ENCODE data around the gene KIF7. TPM values are rescaled to one million over a fixed set of nuclear protein-coding genes. Genes with fewer than 3 reads are reported as not detected.
"Not testable (repeated sequence)": the region's sequence is repeated elsewhere in the genome, so short reads cannot be mapped to it uniquely, and the experiment has no call there.

KIF7 gene
- total RNA-seq, 4 donors from 2014 or later: 2.0 to 17.3 (median 11.3) TPM

DNA sequence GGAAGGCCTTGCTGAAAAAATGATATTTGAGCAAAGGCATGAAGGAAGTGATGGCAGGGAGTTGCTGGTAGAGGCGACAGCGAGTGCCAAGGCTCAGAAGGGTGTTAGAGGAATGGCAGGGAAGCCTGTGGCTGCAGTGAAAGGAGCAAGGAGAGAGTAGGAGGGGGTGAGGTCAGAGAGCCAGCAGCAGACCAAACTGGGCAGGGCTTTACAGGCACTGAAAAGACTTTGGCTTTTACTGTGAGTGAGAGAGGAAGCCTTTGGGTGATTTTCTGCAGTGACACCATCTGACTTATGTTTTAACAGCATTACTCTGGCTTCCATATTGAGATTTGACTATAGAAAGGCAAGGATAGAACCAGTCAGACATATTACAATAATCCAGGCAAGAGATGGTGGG, 68.6 kb downstream of the KIF7 start:
- Histone ChIP-seq H3K27ac (no peak overlapping the region), H3K27me3 (no peaks in the 10 kb centered on the region), H3K4me3 (no peak overlapping the region), H3K9me3 (no peaks in the 10 kb centered on the region), H3K36me3 (no peaks in the 10 kb centered on the region), H3K4me1 (no peaks in the 10 kb centered on the region)
- TF ChIP-seq, protein P1, sequence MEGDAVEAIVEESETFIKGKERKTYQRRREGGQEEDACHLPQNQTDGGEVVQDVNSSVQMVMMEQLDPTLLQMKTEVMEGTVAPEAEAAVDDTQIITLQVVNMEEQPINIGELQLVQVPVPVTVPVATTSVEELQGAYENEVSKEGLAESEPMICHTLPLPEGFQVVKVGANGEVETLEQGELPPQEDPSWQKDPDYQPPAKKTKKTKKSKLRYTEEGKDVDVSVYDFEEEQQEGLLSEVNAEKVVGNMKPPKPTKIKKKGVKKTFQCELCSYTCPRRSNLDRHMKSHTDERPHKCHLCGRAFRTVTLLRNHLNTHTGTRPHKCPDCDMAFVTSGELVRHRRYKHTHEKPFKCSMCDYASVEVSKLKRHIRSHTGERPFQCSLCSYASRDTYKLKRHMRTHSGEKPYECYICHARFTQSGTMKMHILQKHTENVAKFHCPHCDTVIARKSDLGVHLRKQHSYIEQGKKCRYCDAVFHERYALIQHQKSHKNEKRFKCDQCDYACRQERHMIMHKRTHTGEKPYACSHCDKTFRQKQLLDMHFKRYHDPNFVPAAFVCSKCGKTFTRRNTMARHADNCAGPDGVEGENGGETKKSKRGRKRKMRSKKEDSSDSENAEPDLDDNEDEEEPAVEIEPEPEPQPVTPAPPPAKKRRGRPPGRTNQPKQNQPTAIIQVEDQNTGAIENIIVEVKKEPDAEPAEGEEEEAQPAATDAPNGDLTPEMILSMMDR (IDR thresholded peaks at IDR 0.05): no peak
- TF ChIP-seq POLR2A (IDR thresholded peaks at IDR 0.05): no peak
- intact Hi-C loops (cut with DNase I; ENCODE audit: low total_unique reads): no loop called here
- no peak for DNase-seq

DNA sequence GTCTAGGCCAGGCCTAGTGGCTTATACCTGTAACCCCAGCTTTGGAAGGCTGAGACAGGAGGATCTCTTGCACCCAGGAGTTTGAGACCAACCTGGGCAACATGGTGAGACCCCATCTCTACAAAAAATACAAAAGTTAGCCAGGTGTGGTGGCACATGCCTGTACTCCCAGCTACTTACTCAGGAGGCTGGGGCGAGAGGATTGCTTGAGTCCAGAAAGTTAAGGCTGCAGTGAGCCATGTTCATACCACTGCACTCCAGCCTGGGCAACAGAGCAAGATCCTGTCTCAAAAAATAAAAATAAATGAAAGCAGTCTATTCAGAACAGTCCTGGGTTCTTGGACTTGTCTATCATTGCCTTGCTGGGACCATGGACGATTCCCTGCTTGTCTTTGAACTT, 74.5 kb downstream of the KIF7 start:
- DNase-seq; H3K4me1 ChIP-seq; H3K4me3 ChIP-seq; H3K27me3 ChIP-seq; H3K36me3 ChIP-seq; H3K9me3 ChIP-seq; H3K27ac ChIP-seq; intact Hi-C loops (cut with DNase I; ENCODE audit: low total_unique reads): not testable (repeated sequence)

DNA sequence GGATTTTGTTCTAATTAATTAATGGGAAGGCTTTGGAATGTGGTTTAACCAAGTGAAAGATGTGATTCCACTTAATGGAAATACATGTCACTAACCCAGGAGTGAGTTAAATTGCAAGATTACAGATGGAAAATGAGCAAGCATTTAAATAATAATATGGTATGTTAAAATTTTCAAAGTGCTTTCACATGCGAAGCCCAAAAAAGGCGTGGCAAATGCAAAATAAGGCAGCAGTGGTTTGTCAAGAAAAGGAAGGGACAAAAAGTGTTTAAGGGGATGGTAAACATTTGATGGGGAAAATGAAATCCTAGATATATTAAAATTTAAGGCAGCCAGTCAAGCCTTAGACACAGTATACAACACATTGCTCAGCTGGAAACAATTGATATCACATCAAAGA, 77.1 kb downstream of the KIF7 start:
- H3K9me3 ChIP-seq: no peaks in the 10 kb centered on the region
- H3K4me3 ChIP-seq: no peak overlapping the region
- no peak for TF ChIP-seq POLR2A (IDR thresholded peaks at IDR 0.05)
- TF ChIP-seq, protein P1 (IDR thresholded peaks at IDR 0.05): no peak
- intact Hi-C loops (cut with DNase I; ENCODE audit: low total_unique reads): no loop called here
- H3K4me1 ChIP-seq: peaks cover 4 to 7% of the 10 kb centered on the region in 2 donors
- no peak for DNase-seq
- no peaks in the 10 kb centered on the region for H3K27me3 ChIP-seq
- no peak overlapping the region for H3K27ac ChIP-seq
- no peaks in the 10 kb centered on the region for H3K36me3 ChIP-seq

Other genes with a start within 250 kb of the KIF7 start
- gene RHCG, start 158.9 kb downstream of the KIF7 start, total RNA-seq: 1 to 10 TPM in 1 of 4 donors, under 1 TPM in 2, not detected in 1; 0.14 to 2.9 (median 0.58) TPM
- gene TICRR, start 80.0 kb downstream of the KIF7 start, total RNA-seq: 1 to 10 TPM in 1 of 4 donors, under 1 TPM in 1, not detected in 2; under 0.01 to 3.7 TPM
- 1 to 10 TPM in 1 of 4 donors, under 1 TPM in 2, not detected in 1; 0.26 to 1.3 (median 0.48) TPM for gene PLIN1, start 23.9 kb upstream of the KIF7 start, total RNA-seq
- gene PEX11A, start 35.3 kb upstream of the KIF7 start, total RNA-seq: 10 to 100 TPM in 2 of 4 donors, 1 to 10 TPM in 2; 1.5 to 16.2 (median 8.7) TPM
- 1 to 10 TPM in 1 of 4 donors, not detected in 3; 1.5 TPM for gene WDR93, start 35.3 kb upstream of the KIF7 start, total RNA-seq
- gene MESP1, start 95.8 kb upstream of the KIF7 start, total RNA-seq: 1 to 10 TPM in 3 of 4 donors, not detected in 1; 1.0 to 6.5 (median 2.7) TPM
- under 1 TPM in 1 of 4 donors, not detected in 3; 0.21 TPM for gene MESP2, start 120.9 kb upstream of the KIF7 start, total RNA-seq
- gene ANPEP, start 159.4 kb upstream of the KIF7 start, total RNA-seq: 1 to 10 TPM in 3 of 4 donors, under 1 TPM in 1; 0.88 to 5.9 (median 2.2) TPM
- gene AP3S2, start 238.5 kb upstream of the KIF7 start, total RNA-seq: 10 to 100 TPM; 17.4 to 70.6 (median 35.9) TPM